HG03045 (cell line): ENCODE results near the gene NUCKS1.

ENCODE experiments used
- ATAC-seq: cut with Tn5 transposase; IDR thresholded peaks from one replicate; pipeline ENCODE4 v1.9.1; 2021; ENCODE audit warnings: mild to moderate bottlenecking, moderate library complexity; ENCODE audit not compliant: unreplicated experiment

Gene NUCKS1

DNA sequence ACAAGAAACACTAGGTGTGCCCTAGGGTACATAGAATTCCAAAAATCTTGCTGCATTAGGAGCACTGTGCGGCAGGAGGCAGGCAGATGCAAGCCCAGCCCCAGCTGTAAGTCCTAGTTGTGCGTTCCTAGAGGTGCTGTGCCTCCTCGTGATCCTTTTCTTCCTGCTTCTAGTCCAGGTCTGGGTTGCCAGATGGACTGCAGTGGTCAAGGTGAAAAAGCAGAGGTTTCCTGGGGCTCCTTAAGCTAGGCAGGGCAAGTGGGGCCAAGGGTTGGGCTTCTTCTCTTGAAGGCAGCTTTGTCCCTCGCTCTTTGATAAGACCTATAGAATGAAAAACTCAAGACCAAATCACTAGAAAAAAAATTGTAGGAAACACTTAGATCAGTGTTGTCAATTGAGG is 48.1 kb downstream of the NUCKS1 start:
- no peak for ATAC-seq

DNA sequence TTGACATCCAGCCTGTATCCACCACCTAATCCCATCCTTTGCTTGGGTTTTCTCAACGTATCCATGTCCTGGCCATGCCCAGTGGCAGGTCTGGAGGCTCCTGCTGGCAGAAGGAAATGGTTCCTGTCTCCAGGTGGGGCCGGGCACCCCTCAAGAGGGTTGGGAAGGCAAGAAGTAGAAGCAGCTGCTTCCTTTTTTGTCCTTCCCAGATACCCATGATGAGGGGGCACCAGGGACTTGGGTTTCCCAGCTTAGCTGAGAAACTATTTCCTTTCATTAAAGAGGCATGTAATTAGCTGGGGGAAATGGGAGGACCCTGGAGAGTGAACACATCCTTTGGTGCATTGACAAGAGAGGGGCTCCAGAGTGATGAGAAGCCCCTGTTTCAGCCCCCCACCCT is 48.6 kb downstream of the NUCKS1 start:
- no peak for ATAC-seq

DNA sequence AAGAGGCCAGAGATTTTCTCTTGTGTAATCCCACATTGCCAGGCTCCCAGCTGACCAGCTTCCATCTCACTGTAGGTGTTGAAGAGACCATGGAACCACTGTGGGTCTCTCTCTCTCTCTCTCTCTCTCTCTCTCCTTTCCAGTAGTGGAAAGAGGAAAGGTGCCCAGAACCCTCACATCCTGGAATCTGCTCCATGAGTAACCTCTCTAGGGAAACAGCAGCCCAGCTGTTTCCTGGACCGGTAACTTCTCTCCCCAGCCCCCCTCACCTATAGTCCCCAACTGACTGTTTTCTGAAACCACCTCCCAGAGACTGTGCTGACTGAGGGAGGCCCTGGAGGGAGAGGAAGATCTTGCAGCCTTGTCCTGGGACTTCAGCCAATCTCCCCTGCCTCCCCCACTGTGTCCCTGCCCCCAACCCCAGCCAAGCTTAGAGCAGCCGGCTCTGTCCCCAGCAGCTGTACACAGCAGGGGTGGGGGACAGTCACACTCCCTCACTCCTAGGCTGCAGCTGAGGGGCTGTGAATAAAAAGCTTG is 49.0 kb downstream of the NUCKS1 start:
- ATAC-seq: no peak

DNA sequence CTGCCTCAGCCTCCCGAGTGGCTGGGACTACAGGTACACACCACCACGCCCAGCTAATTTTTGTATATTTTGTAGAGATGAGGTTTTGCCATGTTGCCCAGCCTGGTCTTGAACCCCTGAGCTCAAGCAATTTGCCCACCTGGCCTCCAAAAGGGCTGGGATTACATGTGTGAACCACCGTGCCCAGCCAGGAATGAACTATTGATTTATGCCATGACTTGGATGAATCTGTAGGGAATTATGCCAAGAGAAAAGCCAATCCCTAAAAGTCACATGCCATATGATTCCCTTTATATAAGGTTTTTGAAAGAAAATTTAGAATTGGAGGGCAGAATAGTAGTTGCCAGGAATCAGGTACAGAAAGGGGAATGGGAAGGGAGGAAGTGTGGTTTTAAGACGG is 50.6 kb downstream of the NUCKS1 start:
- no peak for ATAC-seq

DNA sequence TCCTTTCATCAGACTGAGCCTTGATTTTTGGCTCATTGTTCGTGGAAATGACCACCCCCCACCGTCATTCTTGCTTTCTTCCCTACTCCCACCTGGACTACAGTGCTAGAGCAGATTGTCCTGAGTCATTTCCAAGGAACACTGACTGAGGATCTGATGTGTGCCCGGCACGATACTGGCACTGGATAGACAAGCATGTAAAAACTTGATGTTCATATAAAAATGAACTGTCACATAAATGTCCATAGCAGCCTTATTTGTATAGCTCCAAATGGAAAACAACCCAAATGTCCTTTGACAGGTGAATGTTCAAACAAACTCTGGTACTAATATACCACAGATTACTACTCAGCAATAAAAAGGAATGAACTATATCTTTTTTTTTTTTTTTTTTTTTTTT is 51.1 kb downstream of the NUCKS1 start:
- ATAC-seq: no peak

DNA sequence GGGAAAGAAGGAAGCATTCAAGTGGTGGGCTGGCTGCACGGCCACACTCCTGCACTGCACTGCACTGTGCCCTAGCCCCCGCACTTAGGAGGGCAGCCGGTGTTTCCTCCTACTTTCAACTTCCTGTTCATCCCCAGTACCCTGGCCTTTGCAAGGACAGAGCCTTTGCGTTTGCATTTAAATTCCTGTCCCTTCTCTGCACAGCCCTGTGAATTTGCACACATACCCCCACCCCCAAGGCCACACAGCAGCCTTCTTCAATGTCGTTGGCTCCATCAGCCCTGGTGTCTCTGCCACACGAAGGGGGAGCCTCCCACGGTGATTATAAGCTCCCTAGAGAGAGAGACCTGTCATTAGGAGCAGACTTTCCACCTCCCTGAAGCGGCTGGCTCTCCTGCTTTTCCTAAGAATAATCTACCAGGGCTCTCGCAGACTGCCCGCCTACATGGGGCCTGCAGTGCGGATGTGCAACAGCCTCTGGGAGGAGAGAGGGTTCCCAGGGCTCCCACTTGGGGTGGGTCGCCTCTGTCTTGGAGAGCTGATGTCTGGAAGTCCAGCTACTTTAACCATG is 56.5 kb downstream of the NUCKS1 start:
- ATAC-seq: no peak

DNA sequence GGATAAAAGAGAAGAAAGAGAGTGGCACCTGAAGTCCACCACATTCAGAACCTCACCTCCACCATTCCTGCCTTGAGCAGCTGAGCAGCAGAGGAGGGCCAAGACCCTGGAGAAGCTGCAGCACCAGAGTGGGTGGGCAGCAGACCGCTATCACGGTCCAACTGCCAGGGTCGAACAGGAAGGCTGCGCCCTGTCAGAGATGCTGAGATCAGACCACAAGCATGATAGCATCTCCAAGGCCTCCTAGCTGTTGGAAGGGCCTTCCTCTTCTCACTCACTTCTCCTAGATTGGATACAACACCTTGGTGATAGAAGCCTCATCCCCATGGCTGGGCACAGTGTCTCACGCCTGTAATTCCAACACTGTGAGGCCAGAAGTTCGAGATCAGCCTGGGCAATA is 57.6 kb downstream of the NUCKS1 start:
- no peak for ATAC-seq

DNA sequence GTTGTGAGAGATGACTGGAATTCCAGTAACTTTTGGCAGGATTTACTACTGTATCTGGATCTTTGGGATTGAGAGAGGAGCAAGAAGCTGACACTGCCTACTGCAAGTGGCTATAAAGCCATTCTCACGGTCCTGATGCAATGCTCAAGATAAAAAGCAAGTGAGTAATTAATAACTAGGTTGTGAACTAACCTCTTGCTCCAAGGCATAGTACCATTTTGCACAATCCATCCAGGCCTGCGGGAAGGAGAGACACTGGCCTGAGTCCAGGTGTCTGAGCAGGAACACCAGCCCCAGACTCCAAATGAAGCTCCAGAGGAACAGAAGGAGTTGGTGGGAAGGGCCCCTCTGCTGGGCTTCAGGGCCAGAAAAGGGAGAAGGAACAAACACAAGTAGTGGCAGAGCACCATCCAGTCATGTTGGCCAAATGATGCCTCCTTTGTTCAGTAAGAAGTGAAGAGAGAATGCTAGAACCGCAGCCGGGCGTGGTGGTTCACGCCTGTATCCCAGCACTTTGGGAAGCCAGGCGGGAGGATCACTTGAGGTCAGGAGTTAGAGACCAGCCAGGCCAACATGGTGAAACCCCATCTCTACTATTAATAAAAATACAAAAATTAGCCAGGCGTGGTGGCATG is 59.7 kb downstream of the NUCKS1 start:
- no peak for ATAC-seq

DNA sequence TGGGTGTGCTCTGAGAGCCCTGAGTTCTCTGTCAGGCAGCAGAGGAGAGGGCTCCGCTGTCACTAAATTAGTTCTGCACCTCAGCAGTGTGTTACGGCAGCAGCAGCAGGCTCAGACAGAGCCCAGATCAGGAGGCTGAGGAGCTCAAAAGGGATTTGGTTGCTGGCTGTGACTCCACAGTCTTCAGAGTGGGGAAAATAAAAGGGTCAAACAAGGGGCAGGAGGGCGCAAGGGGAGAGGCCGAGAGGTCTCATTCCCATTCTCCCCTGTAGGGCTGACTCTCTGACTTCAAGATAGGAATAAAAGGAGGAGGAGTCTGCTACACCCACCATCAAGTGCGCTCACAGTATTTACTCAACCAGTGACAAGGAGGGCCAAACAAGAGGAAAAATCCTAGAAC is 60.5 kb downstream of the NUCKS1 start:
- no peak for ATAC-seq

DNA sequence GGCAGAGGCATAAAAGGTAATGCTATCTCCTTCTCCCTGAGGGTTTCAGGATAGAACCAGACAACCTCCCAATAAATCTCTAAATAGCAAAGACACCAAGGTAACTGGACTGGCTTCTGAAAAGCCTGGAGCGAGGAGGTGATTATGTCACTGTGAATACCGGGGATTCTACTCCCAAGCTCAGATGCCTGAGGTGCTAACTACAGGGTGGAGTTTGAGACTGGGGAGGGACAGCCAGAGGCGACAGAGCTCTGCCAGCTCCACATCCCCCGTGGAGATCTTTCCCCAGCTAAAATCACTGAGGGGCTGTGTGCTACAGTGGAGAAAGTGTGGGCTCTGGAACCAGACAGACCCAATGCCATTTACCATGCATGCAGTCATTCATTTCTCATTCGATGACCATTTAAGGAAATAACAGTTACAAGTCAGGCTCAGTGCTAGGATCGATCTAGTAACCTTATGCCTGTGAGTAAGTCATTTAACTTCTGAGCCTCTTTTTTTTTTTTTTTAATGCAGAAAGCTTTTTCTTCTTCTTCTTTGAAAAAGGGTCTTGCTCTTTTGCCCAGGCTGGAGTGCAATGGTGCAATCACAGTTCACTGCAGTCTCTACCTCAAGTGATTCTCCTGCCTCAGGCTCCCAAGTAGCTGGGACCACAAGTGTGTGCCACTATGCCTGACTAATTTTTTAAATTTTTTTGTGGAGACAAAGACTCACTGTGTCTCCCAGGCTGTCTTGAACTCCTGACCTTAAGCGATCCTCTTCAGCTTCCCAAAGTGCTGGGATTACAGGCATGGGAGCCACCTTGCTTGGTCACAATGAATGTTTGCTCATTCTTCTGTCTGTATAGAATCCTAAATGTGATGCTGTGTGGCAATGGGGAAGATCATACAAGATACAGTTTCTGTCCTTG is 61.6 kb downstream of the NUCKS1 start:
- ATAC-seq: no peak

DNA sequence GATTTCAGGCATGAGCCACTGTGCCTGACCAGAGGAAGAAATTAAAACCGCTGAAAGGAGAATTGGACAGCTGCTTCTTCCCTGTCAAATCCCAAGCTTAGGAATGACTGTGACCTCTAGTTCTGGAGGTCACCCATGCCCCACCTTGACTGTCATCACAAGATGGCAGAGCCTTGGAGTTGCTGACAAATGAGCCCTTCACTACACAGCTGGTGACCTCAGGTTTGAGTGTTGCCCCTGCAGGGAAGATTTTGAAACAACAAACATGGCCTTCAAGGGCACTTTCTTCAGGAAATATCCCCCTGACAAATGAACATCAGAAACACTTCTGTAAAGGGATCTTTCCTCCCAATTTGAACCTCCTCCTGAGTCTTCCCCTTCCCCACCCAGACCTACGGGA is 62.7 kb downstream of the NUCKS1 start:
- ATAC-seq: no peak

DNA sequence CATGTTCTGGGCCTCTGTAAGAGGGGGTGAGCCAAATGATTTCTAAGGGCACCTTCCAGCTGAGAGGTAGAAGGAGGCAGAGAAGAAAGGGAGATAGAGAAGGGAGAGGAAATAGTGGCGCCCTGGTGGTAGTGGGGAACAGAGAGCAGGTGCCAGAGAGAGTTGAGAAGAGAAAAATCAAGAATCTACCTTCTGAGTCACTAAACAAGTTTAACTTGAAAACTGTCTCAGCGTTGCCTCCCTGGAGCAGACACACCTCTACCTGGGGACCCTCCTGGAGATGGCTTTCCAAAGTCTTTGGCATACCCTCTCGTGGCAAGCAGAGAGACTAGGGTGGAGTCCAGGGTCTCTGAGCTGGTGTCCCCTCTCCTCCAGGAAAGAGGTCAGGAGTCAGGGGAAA is 68.6 kb downstream of the NUCKS1 start:
- no peak for ATAC-seq

DNA sequence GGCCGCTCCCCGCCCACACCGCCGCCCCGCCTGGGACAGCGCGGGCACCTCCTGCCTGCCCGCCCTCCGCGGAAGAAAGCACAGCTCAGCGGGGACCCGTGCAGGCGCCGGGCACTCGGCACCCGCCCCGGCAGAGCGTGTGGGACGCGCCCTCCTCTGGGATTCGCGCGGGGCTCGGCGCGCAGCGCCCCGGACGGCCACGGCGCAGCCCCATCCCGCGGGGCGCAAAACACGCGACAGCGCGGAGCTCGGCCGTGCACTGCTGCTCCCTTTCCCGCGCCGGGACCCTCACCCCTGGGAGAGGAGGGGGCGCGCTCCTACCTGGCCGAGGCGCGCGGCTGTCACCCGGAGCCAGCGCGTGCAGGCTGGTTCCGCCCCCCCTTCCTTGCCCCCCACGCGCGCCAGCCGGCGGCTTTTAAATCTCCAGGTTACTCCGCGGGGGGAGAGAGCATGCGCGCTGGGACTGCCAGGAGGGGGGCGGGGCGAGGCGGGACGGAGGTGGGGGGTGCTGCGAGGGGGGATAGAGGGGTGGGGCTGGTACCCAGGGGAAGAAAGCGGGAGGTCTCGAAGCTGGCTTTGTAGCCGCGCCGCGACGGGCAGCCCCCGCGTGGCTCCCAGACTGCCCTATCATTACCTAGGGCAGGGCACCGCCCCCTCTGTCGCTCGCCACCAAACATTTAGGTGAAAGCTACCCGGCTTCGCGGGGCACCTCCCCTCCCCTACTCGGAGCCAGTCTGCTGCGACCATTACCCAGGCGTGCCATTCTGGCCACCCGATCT is 69.7 kb downstream of the NUCKS1 start, which contains the start of gene SLC45A3:
SLC45A3 (minus strand) TSS at position 437 of the 779 bp plus-strand sequence. CDS start 15,853 bp downstream, outside the sequence.
- ATAC-seq: no peak

DNA sequence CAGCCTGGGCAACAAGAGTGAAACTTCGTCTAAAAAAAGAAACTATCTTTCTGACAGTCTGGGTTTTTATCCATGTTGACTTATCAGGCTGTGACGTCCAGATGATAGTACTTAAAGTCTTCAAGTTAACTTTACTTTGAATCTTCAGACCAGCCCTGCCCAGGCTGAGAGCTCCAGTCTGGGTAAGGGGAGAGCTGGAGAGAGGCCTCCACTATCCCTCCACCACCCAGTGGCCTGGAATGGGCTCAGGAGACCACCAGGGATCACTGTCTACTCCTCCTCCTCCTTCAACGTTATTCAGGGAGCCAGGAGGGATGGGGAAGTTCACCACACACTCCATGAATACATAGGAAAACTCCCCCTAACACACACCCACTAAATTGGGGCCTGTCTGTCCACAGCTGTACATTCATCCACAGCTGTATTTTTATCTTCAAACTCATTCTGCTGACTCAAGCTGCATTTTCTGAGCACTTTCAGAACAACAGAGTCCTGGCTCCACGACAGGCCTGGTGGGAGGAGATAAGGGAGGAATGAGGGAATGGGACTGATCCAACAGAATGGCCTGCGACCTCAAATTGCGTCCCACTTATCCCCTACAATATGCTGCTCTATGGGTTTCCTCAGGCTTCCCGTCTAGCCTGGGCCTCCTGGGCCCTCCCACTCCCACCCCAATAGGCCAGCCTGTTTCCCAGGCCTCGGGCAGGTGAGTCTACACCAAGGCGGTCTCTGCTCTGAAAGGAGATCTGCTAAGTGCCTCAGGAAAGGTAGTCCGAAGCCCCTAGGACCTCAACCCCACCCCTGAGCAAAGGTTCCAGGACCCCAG is 71.5 kb downstream of the NUCKS1 start:
- no peak for ATAC-seq

DNA sequence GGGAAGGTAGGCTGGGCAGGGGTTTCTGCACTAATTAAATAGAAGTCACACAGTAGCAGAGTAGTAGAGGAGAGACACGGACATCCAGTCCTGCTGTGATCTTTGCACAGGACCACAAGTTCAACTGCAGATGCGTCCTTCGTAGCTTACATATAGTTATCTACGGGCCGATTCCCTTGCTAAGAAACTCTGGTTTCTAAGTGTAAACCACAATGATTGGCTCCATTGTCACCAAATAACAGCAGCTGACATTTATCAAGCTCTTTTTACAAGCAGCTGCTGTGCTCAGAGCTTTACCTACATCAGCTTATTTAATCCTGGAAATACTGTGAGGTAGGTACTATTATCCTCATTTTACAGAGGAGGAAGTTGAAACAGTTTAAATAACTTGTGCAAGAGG is 72.8 kb downstream of the NUCKS1 start:
- no peak for ATAC-seq

DNA sequence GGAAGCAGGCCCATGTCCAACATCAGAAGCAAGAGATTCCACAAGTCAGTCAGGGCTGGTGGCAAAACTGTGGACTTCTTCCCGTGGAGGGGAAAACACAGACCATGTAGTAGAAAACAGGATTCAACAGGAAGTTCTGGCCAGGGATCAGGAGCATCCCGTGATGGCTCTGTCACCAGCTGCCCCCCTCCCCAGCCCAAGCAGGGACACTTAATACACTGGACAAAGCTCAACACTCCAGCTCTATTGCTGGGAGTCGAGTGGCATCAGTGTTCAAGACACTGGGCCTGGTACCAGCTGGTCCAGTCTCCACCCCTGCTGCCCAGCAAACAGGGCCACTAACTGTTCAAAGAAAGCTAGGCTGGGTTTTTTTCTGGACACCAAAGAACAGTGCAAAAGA is 73.4 kb downstream of the NUCKS1 start:
- ATAC-seq: no peak

DNA sequence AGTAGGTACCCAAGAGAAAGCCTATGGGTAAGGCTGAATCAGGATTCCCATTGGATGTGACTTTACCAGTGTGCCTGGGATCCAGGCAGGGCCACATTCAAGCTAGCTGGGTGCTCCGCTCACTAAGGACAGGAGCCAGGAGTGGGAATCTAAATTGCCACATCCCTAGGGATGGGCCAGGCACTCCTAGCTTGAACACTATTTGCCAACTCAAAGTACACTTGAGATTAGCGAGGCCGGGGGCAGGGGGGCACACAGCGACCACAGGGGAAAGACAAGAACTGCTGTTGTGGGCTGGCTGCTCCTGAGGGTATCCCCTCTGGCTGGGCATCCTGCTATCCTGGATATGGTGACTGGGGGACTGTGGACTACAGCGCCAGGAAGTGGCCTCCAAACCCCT is 74.0 kb downstream of the NUCKS1 start:
- no peak for ATAC-seq

DNA sequence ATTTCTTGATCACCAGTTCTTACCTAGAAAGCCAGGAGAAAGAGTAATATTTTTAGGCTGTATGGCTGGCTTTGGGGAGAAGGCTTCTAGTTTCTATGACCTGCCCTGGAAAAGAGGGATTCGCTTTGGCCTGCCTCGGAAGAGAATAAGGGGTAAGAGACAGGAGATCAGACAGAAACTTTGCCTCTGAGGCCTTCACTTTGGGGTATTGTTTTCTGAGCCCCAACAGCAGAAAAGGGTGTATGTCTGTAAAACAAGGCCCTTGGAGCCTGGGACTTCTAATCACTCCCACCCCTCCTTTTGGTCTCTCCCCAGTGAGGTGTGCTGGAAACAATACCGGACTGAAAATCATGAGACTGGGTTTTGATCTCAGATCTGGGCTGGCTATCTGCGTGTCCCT is 74.7 kb downstream of the NUCKS1 start:
- ATAC-seq: no peak

DNA sequence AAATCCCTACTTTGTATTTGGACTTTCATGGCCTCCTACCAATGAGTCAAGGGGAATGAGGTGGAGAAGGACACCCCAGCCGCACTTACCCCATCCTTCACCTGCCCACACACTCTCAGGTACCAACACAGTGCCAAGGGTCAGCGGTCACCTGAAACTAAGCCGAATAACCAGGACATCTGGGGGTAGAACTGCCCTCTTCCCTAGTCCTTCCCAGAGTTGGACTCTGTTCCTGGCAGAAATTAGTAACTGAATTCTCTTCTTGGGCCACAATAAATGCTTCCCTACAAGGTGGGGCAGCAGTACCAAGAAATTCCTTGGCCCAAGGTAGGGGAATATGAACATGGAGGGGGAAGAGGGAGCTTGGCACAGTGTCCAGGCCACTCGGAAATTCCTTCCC is 77.0 kb downstream of the NUCKS1 start:
- no peak for ATAC-seq

DNA sequence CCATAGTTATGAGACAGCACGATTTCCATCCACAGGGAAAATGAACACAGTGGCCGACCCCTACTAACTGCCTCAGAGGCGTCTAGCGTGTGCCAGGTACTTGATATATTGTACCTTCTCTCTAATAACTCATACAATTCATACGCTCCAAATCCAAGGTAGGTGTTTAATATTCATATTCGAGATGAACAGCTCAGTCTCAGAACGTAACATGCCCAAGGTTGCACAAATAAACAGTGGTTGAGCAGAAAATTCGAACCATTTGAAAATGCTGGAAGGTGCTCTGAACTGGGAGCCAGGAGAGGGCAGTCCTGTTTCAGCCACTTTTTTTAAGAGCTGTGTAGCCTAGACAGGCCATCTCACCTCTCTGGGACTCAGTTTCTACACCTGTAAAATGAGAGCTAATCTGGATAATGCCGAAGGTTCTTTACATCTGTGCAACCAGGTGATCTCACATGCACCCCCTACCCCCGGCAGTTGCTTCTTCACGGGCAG is 77.5 kb downstream of the NUCKS1 start:
- no peak for ATAC-seq
